ENCODE measurements around the gene CDKN2AIPNL. TPM values are rescaled to one million over a fixed set of nuclear protein-coding genes. Genes with fewer than 3 reads are reported as not detected.

The CDKN2AIPNL gene
- total and polyA plus RNA-seq, 2 of the 8 experiments (the other 6 are each of a cell fraction or from before 2014, with no cell fraction given), result 40.0 to 56.3 TPM

GRCh38 chr5:134432677-134433359 is 21.1 kb upstream of the CDKN2AIPNL start:
- Histone ChIP-seq H2BK5ac (ENCODE audit: low read depth, low read length) (peak overlapping the region; percentile 55; the same call in 1 of the 2 replicates), H4K5ac (ENCODE audit: insufficient read length, low read depth, low read length) (no peak overlapping the region), H3K79me2 (ENCODE audit: control insufficient read depth in 1 of 2, insufficient read depth in 2 of 2, low read length in 2 of 2) (peaks cover 0 to 5% of the 10 kb centered on the region in 2 experiments; a peak in 2 of 4 replicates), H3K56ac (replicated peaks; ENCODE audit: insufficient read length, low read depth, low read length) (no peak overlapping the region), H3K4me1 (replicated peaks in 1 of 4; ENCODE audit: control insufficient read depth in 3 of 4, insufficient read depth in 4 of 4, low read length in 3 of 4) (peaks cover 6 to 25% (median 14%) of the 10 kb centered on the region in 4 experiments; a peak in 6 of 7 replicates), H2BK15ac (ENCODE audit: low read length) (0 out of 2 replicates have a peak overlapping the region, but pooled peaks have one; percentile 46), H3K4me2 (ENCODE audit: insufficient read depth in 1 of 2, low read depth in 2 of 2, low read length in 2 of 2) (no peak overlapping the region), H4K91ac (replicated peaks; ENCODE audit: insufficient read length, low read length) (peak overlapping the region; percentile 79), H2BK20ac (ENCODE audit: low read length) (peak overlapping the region; percentile 13; the same call in 1 of the 2 replicates), H3K14ac (ENCODE audit: insufficient read length) (no peak overlapping the region), H3K4ac (replicated peaks; ENCODE audit: insufficient read length, low read depth, low read length) (no peak overlapping the region), H2BK12ac (ENCODE audit: low read depth, low read length) (peak overlapping the region; percentile 44; the same call in 1 of the 2 replicates), H3K23me2 (ENCODE audit: low read depth, low read length) (peaks cover 2% of the 10 kb centered on the region; the same call in 1 of the 2 replicates), H3K9ac (replicated peaks in 1 of 4; ENCODE audit: extremely low read depth in 1 of 4, low read depth in 3 of 4, low read length in 3 of 4) (no peak overlapping the region), H3K18ac (ENCODE audit: extremely low read depth, low read length) (peak overlapping the region; percentile 15; the same call in 1 of the 2 replicates), H3K9me3 (ENCODE audit: insufficient read depth in 2 of 2, low read depth in 1 of 2, low read length in 1 of 2) (no peaks in the 10 kb centered on the region), H3K27ac (ENCODE audit: low read depth, low read length) (no peak overlapping the region), H2BK120ac (replicated peaks; ENCODE audit: low read depth, low read length) (no peak overlapping the region), H2AFZ (ENCODE audit: low read length) (no peak overlapping the region), H3K23ac (ENCODE audit: insufficient read length) (no peak overlapping the region), H3K4me3 (ENCODE audit: extremely low read depth in 1 of 4, insufficient read depth in 2 of 4, low read depth in 3 of 4, low read length in 4 of 4) (no peak overlapping the region), H4K8ac (ENCODE audit: extremely low read depth, insufficient read depth, low read length) (peak overlapping the region; percentile 42; the same call in 1 of the 2 replicates), H2AK5ac (ENCODE audit: low read depth, low read length) (peak overlapping the region; percentile 77; the same call in 1 of the 2 replicates), H3K79me1 (ENCODE audit: low read depth, low read length) (peaks cover 4% of the 10 kb centered on the region), H3K36me3 (ENCODE audit: control insufficient read depth in 2 of 4, insufficient read depth in 4 of 4, low read length in 3 of 4) (0 out of 8 replicates have a peak, but pooled peaks cover 0 to 3% (median 0%) of the 10 kb centered on the region in 4 experiments), H4K20me1 (replicated peaks in 1 of 2; ENCODE audit: control insufficient read depth in 1 of 2, insufficient read depth in 2 of 2, low read length in 2 of 2) (no peaks in the 10 kb centered on the region), H3K27me3 (replicated peaks in 1 of 4; ENCODE audit: control insufficient read depth in 3 of 4, extremely low read depth in 1 of 4, insufficient read depth in 3 of 4, low read length in 3 of 4) (peaks cover 0 to 1% (median 0%) of the 10 kb centered on the region in 4 experiments; a peak in 1 of 7 replicates)
- FAIRE-seq (no peak), DNase-seq (ENCODE audit: low read depth in 1 of 2, low spot score in 2 of 2) (no peak)
- ChIA-PET POLR2A (ENCODE audit: partially characterized antibody) (no interaction called here), CTCF (ENCODE audit: partially characterized antibody) (interaction anchor here (1.7 kb wide), 2 partner anchors 21 to 93 kb away, joined by 4 to 7 read pairs; partner anchors contain the start of gene CDKN2AIPNL)
- WGBS, 2 experiments (ENCODE audit: extremely low coverage in 1 of 2, insufficient coverage in 1 of 2, insufficient read length in 1 of 2, insufficient replicate concordance in 2 of 2, low coverage in 1 of 2, low lambda C conversion rate in 2 of 2, missing lambda C conversion rate in 1 of 2), result 77% methylated on average over 9 of the region's 14 CpGs; no CpG with 5 or more reads in 1 of the 2 experiments
- TF ChIP-seq CHD1 (IDR thresholded peaks at IDR 0.05; ENCODE audit: low read depth, low read length) (no peak), JUN (IDR thresholded peaks at IDR 0.05; ENCODE audit: low read depth, low read length) (no peak), RBBP5 (IDR thresholded peaks at IDR 0.05; ENCODE audit: borderline replicate concordance, low read depth, low read length) (no peak), KDM5A (IDR thresholded peaks at IDR 0.05; ENCODE audit: low read length) (no peak), JUND (IDR thresholded peaks at IDR 0.05; ENCODE audit: low read length) (no peak), CBX8 (IDR thresholded peaks at IDR 0.05; ENCODE audit: borderline replicate concordance, low read depth, low read length) (no peak), SIRT6 (IDR thresholded peaks at IDR 0.05; ENCODE audit: low read length) (no peak), CEBPB (IDR thresholded peaks at IDR 0.05; ENCODE audit: low read depth, low read length) (no peak), SIX5 (IDR thresholded peaks at IDR 0.05; ENCODE audit: low read depth, low read length) (no peak), ATF2 (IDR thresholded peaks at IDR 0.05; ENCODE audit: low read length) (no peak)
